ENCODE data around the gene RSF1. TPM values are rescaled to one million over a fixed set of nuclear protein-coding genes. Genes with fewer than 3 reads are reported as not detected.
A peak's percentile ranks its signal among the peaks of the same experiment; 100 is the strongest.
"Not testable (repeated sequence)": the region's sequence is repeated elsewhere in the genome, so short reads cannot be mapped to it uniquely, and the experiment has no call there.

Gene RSF1
- total RNA-seq, 1 experiment from 2014 or later = 79.8 TPM

- no peak overlapping the region for H3K27ac Mint-ChIP-seq
- no peak overlapping the region for H3K4me3 Mint-ChIP-seq
- DNase-seq (ENCODE audit: low spot score) = no peak
- peaks cover 5% of the 10 kb centered on the region for H3K36me3 Mint-ChIP-seq
- no peaks in the 10 kb centered on the region for H3K27me3 Mint-ChIP-seq (ENCODE audit: low read depth)
- no peaks in the 10 kb centered on the region; the same call in 1 of the 2 replicates for H3K4me1 Mint-ChIP-seq
- H3K9me3 Mint-ChIP-seq = peaks cover 1% of the 10 kb centered on the region
- CTCF ChIA-PET = no interaction called here
- TF ChIP-seq GRHL2 (CRISPR knock-in tag; IDR thresholded peaks at IDR 0.05; ENCODE audit: insufficient replicate concordance, severe bottlenecking) = no peak
- no peak for TF ChIP-seq GABPB1 (CRISPR knock-in tag; IDR thresholded peaks at IDR 0.05)
- no peak for TF ChIP-seq MLX (CRISPR knock-in tag; IDR thresholded peaks at IDR 0.05)
- POLR2A ChIA-PET = no interaction called here
- no peak for ATAC-seq
Measured at GRCh38 chr11:77823775-77824174, 3.3 kb upstream of the RSF1 start.

- H3K9me3 Mint-ChIP-seq; ATAC-seq; H3K27ac Mint-ChIP-seq; H3K27me3 Mint-ChIP-seq (ENCODE audit: low read depth); CTCF ChIA-PET; DNase-seq (ENCODE audit: low spot score); H3K36me3 Mint-ChIP-seq: not testable (repeated sequence)
- peaks cover 13% of the 10 kb centered on the region for H3K4me1 Mint-ChIP-seq
- peak overlapping the region; percentile 94 for H3K4me3 Mint-ChIP-seq
- POLR2A ChIA-PET = interaction anchor here (1.3 kb wide), 1 partner anchor 173 kb away, joined by 5 read pairs; the partner anchor contains the start of gene INTS4
Measured at GRCh38 chr11:77822126-77822525, 1.6 kb upstream of the RSF1 start.

- POLR2A ChIA-PET = interaction anchor here (1.3 kb wide), 1 partner anchor 173 kb away, joined by 5 read pairs; the partner anchor contains the start of gene INTS4
Measured at GRCh38 chr11:77821349-77821851, 878 bp upstream of the RSF1 start.

GRCh38 chr11:77819921-77820564 is 479 bp downstream of the RSF1 start:
- Mint-ChIP-seq H3K36me3 (peaks cover 12% of the 10 kb centered on the region), H3K9me3 (peaks cover 11% of the 10 kb centered on the region), H3K4me3 (peak overlapping the region; percentile 94), H3K4me1 (peaks cover 24% of the 10 kb centered on the region), H3K27ac (peak overlapping the region; percentile 97), H3K27me3 (ENCODE audit: low read depth) (no peaks in the 10 kb centered on the region)
- peak; percentile 26 for ATAC-seq
- ChIA-PET CTCF (interaction anchor here (0.6 to 2.0 kb wide), 4 partner anchors 19 to 180 kb away, joined by 3 to 5 read pairs (median 4); partner anchors contain the start of gene INTS4), POLR2A (interaction anchor here (1.2 to 2.3 kb wide), 2 partner anchors 31 to 175 kb away, joined by 4 to 17 read pairs; partner anchors contain the start of gene INTS4)
- peak; percentile 80 for DNase-seq (ENCODE audit: low spot score)
- TF ChIP-seq FOXP4 (CRISPR knock-in tag; IDR thresholded peaks at IDR 0.05) (peak; percentile 17; the same call in 1 of the 2 replicates), HMGA2 (CRISPR knock-in tag; IDR thresholded peaks at IDR 0.05) (no peak), NFYB (CRISPR knock-in tag; conservative IDR thresholded peaks at IDR 0.05; ENCODE audit: low read depth) (no peak; the same call in 1 of the 2 replicates), FOXK1 (CRISPR knock-in tag; IDR thresholded peaks at IDR 0.05) (peak; percentile 28; the same call in 1 of the 2 replicates), IRF2 (CRISPR knock-in tag; IDR thresholded peaks at IDR 0.05; ENCODE audit: borderline replicate concordance, low read depth) (no peak), ZNF512 (CRISPR knock-in tag; IDR thresholded peaks at IDR 0.05; ENCODE audit: borderline replicate concordance) (no peak), ZBTB21 (CRISPR knock-in tag; IDR thresholded peaks at IDR 0.05; ENCODE audit: borderline replicate concordance) (no peak), SMAD4 (CRISPR knock-in tag; IDR thresholded peaks at IDR 0.05) (no peak)

More at GRCh38 chr11:77821349-77821851, 878 bp upstream of the RSF1 start:
- peak overlapping the region; percentile 95 for H3K27ac Mint-ChIP-seq
- DNase-seq (ENCODE audit: low spot score) = no peak
- H3K4me1 Mint-ChIP-seq = peaks cover 19% of the 10 kb centered on the region
- no peaks in the 10 kb centered on the region for H3K9me3 Mint-ChIP-seq
- H3K27me3 Mint-ChIP-seq (ENCODE audit: low read depth) = no peaks in the 10 kb centered on the region
- H3K36me3 Mint-ChIP-seq = peaks cover under 1% of the 10 kb centered on the region; the same call in 1 of the 2 replicates
- peak overlapping the region; percentile 94 for H3K4me3 Mint-ChIP-seq
- CTCF ChIA-PET = no interaction called here
- peak; percentile 20 for ATAC-seq
- TF ChIP-seq ZNF532 (CRISPR knock-in tag; IDR thresholded peaks at IDR 0.05; ENCODE audit: borderline replicate concordance) (0 out of 2 replicates have a peak, but pooled peaks have one; percentile 56), HMGA2 (CRISPR knock-in tag; IDR thresholded peaks at IDR 0.05) (no peak), GABPB1 (CRISPR knock-in tag; IDR thresholded peaks at IDR 0.05) (0 out of 2 replicates have a peak, but pooled peaks have one; percentile 1)

All from WTC11 (cell line).